WTC11 (cell line): Measurements from ENCODE around the gene FOXN3. TPM values are rescaled to one million over a fixed set of nuclear protein-coding genes. Genes with fewer than 3 reads are reported as not detected.

Experiments
- AFF4 ChIP-seq: sonication (generic); formaldehyde crosslinking; IDR thresholded peaks from 2 replicates; pipeline ENCODE4 v1.8.1; 2023; ENCODE audit warnings: mild to moderate bottlenecking, missing genetic modification reagents, borderline replicate concordance
- AR ChIP-seq: fragments of 250-450 bp; sonication (Bioruptor Pico); IDR thresholded peaks from 2 replicates; pipeline ENCODE4 v1.9.0; 2021; ENCODE audit warnings: mild to moderate bottlenecking
- ATF1 ChIP-seq: sonication (generic); formaldehyde crosslinking; IDR thresholded peaks from 2 replicates; pipeline ENCODE4 v1.8.1; 2023; ENCODE audit warnings: mild to moderate bottlenecking, moderate library complexity, missing genetic modification reagents
- ATF2 ChIP-seq: sonication (generic); formaldehyde crosslinking; IDR thresholded peaks from 2 replicates; pipeline ENCODE4 v1.8.1; 2022; ENCODE audit warnings: low read depth, missing genetic modification reagents, borderline replicate concordance
- CDX4 ChIP-seq: fragments of 250-450 bp; sonication (Bioruptor Pico); IDR thresholded peaks from 2 replicates; pipeline ENCODE4 v1.9.0; 2021; ENCODE audit warnings: moderate library complexity, mild to moderate bottlenecking, inconsistent platforms, borderline replicate concordance
- E2F4 ChIP-seq: sonication (generic); formaldehyde crosslinking; IDR thresholded peaks from 2 replicates; pipeline ENCODE4 v1.8.1; 2022; ENCODE audit warnings: low read depth, mild to moderate bottlenecking, moderate library complexity, missing genetic modification reagents, borderline replicate concordance
- JAZF1 ChIP-seq: fragments of 250-450 bp; sonication (Bioruptor Pico); IDR thresholded peaks from 2 replicates; pipeline ENCODE4 v1.9.0; 2021; ENCODE audit warnings: moderate library complexity, mild to moderate bottlenecking, inconsistent platforms
- PREB ChIP-seq: sonication (generic); formaldehyde crosslinking; IDR thresholded peaks from 2 replicates; pipeline ENCODE4 v1.8.1; 2022; ENCODE audit warnings: mild to moderate bottlenecking, missing genetic modification reagents, moderate library complexity, borderline replicate concordance
- USF1 ChIP-seq: sonication (generic); formaldehyde crosslinking; IDR thresholded peaks from 2 replicates; pipeline ENCODE4 v1.8.0; 2022; ENCODE audit warnings: mild to moderate bottlenecking, missing genetic modification reagents
- ZBTB21 ChIP-seq: sonication (generic); formaldehyde crosslinking; IDR thresholded peaks from 2 replicates; pipeline ENCODE4 v1.8.1; 2023; ENCODE audit warnings: mild to moderate bottlenecking, missing genetic modification reagents, borderline replicate concordance
- ZNF512 ChIP-seq: sonication (generic); formaldehyde crosslinking; IDR thresholded peaks from 2 replicates; pipeline ENCODE4 v1.8.1; 2022; ENCODE audit warnings: missing genetic modification reagents, borderline replicate concordance
- total RNA-seq: library from RNA; stranded (reverse); gene quantifications from 3 replicates; pipeline ENCODE4 v1.2.3, GENCODE V29; 2021

The FOXN3 gene
- total RNA-seq, 1 experiment from 2014 or later: 170 TPM

GRCh38 chr14:89184952-89185351, 232.1 kb downstream of the FOXN3 start (continued):
- TF ChIP-seq ATF2 (CRISPR knock-in tag): no peak
- TF ChIP-seq AFF4 (CRISPR knock-in tag): no peak
- no peak for TF ChIP-seq E2F4 (CRISPR knock-in tag)
- no peak for TF ChIP-seq USF1 (CRISPR knock-in tag)
- TF ChIP-seq PREB (CRISPR knock-in tag): no peak
- TF ChIP-seq ATF1 (CRISPR knock-in tag): no peak
- no peak for TF ChIP-seq AR (CRISPR knock-in tag)
- no peak for TF ChIP-seq JAZF1 (CRISPR knock-in tag)
- TF ChIP-seq ZNF512 (CRISPR knock-in tag): no peak
- TF ChIP-seq CDX4 (CRISPR knock-in tag): no peak
- no peak for TF ChIP-seq ZBTB21 (CRISPR knock-in tag)
